AG10803 (cell line): ENCODE measurements around the gene CCDC157.

Experiments
- DNase-seq: peaks from one replicate; pipeline ENCODE4 v3.0.0; 2010; ENCODE audit warnings: low read depth
- H3K4me3 ChIP-seq: 2 replicates; pipeline ENCODE4 v1.5.1; 2011; ENCODE audit warnings: mild to moderate bottlenecking, low read length, control low read depth
- CTCF ChIP-seq: conservative IDR thresholded peaks from 2 replicates; pipeline ENCODE4 v1.5.1; 2011; ENCODE audit warnings: mild to moderate bottlenecking, low read length, control low read depth, inconsistent platforms

The CCDC157 gene

GRCh38 chr22:30354644-30355043, 2.2 kb upstream of the CCDC157 start:
- TF ChIP-seq CTCF, result no peak
- DNase-seq, result no peak
- H3K4me3 ChIP-seq, result no peak overlapping the region

GRCh38 chr22:30357236-30357570, 396 bp downstream of the CCDC157 start:
- DNase-seq, result peak; percentile 7
- TF ChIP-seq CTCF, result no peak
- peak overlapping the region; percentile 72 for H3K4me3 ChIP-seq

GRCh38 chr22:30357650-30358215, 926 bp downstream of the CCDC157 start:
- TF ChIP-seq CTCF, result no peak
- no peak for DNase-seq
- H3K4me3 ChIP-seq, result no peak overlapping the region

GRCh38 chr22:30358541-30358940, 1.7 kb downstream of the CCDC157 start:
- no peak for DNase-seq
- no peak overlapping the region for H3K4me3 ChIP-seq
- TF ChIP-seq CTCF, result no peak

- DNase-seq, result no peak
- H3K4me3 ChIP-seq, result no peak overlapping the region
- TF ChIP-seq CTCF, result no peak
Measured at GRCh38 chr22:30361916-30362650, 5.3 kb downstream of the CCDC157 start.

- no peak for TF ChIP-seq CTCF
- H3K4me3 ChIP-seq, result no peak overlapping the region
- no peak for DNase-seq
Measured at GRCh38 chr22:30362651-30363281, 6.0 kb downstream of the CCDC157 start.

GRCh38 chr22:30365891-30366290, 9.1 kb downstream of the CCDC157 start:
- DNase-seq, result no peak
- no peak for TF ChIP-seq CTCF
- H3K4me3 ChIP-seq, result no peak overlapping the region
